ENCODE measurements around the gene VTI1A.

- no peak for TF ChIP-seq CTCF (conservative IDR thresholded peaks at IDR 0.05; ENCODE audit: low read length)
- TF ChIP-seq EZH2phosphoT487 (IDR thresholded peaks at IDR 0.05; ENCODE audit: borderline replicate concordance), result no peak
Observed at GRCh38 chr10:112820320-112820719, 373.3 kb downstream of the VTI1A start.

Measured in Loucy (cell line).